H9 (cell line): Measurements from ENCODE around the gene CCDC51. TPM values are rescaled to one million over a fixed set of nuclear protein-coding genes. Genes with fewer than 3 reads are reported as not detected.
A peak's percentile ranks its signal among the peaks of the same experiment; 100 is the strongest.

Source experiments
- DNase-seq: peaks from one replicate; pipeline ENCODE4 v3.0.0-alpha.2; 2017
- H2AFZ ChIP-seq: one replicate; pipeline ENCODE4 v1.6.1; 2013; ENCODE audit warnings: mild to moderate bottlenecking, low read length, control low read depth, moderate library complexity
- H2AK5ac ChIP-seq: 2 replicates; pipeline ENCODE4 v1.6.1; 2013; ENCODE audit warnings: low read length, control low read depth, mixed read lengths; ENCODE audit not compliant: insufficient read length
- H2BK120ac ChIP-seq: one replicate; pipeline ENCODE4 v1.6.1; 2013; ENCODE audit warnings: low read depth, mild to moderate bottlenecking, low read length, control low read depth, inconsistent platforms; ENCODE audit not compliant: poor library complexity, severe bottlenecking
- H2BK12ac ChIP-seq: 2 replicates; pipeline ENCODE4 v1.6.1; 2013; ENCODE audit warnings: low read length, control low read depth, mixed read lengths, low read depth; ENCODE audit not compliant: insufficient read length
- H2BK15ac ChIP-seq: 2 replicates; pipeline ENCODE4 v1.6.1; 2013; ENCODE audit warnings: low read depth, low read length, control low read depth
- H2BK20ac ChIP-seq: one replicate; pipeline ENCODE4 v1.6.1; 2013; ENCODE audit warnings: low read depth, mild to moderate bottlenecking, low read length, control low read depth, inconsistent platforms; ENCODE audit not compliant: poor library complexity, severe bottlenecking
- H2BK5ac ChIP-seq: 2 replicates; pipeline ENCODE4 v1.6.1; 2013; ENCODE audit warnings: low read length, control low read depth, mixed read lengths; ENCODE audit not compliant: insufficient read length
- H3K14ac ChIP-seq: 2 replicates; pipeline ENCODE4 v1.6.1; 2013; ENCODE audit warnings: low read length, control low read depth; ENCODE audit not compliant: insufficient read depth
- H3K18ac ChIP-seq: 2 replicates; pipeline ENCODE4 v1.6.1; 2013; ENCODE audit warnings: low read depth, mild to moderate bottlenecking, mixed read lengths, low read length, control low read depth; ENCODE audit not compliant: insufficient read length
- H3K23ac ChIP-seq: 2 replicates; pipeline ENCODE4 v1.6.1; 2013; ENCODE audit warnings: low read length, control low read depth, mixed read lengths, low read depth; ENCODE audit not compliant: insufficient read length
- H3K23me2 ChIP-seq: 2 replicates; pipeline ENCODE4 v1.6.1; 2013; ENCODE audit warnings: low read depth, mild to moderate bottlenecking, mixed read lengths, low read length, control low read depth; ENCODE audit not compliant: insufficient read length, poor library complexity, severe bottlenecking
- H3K27ac ChIP-seq: 2 replicates; pipeline ENCODE4 v1.5.1; 2013; ENCODE audit warnings: low read length, control low read depth, mixed read lengths, low read depth; ENCODE audit not compliant: insufficient read length
- H3K27me3 ChIP-seq: 2 replicates; pipeline ENCODE4 v1.6.1; 2013; ENCODE audit warnings: low read length, control low read depth, inconsistent platforms; ENCODE audit not compliant: insufficient read depth
- H3K4ac ChIP-seq: 2 replicates; pipeline ENCODE4 v1.6.1; 2013; ENCODE audit warnings: low read depth, mild to moderate bottlenecking, control low read depth, inconsistent platforms, low read length, moderate library complexity
- H3K4me1 ChIP-seq: 2 replicates; pipeline ENCODE4 v1.6.1; 2013; ENCODE audit warnings: low read length, control low read depth, inconsistent platforms; ENCODE audit not compliant: insufficient read depth
- H3K4me2 ChIP-seq: 2 replicates; pipeline ENCODE4 v1.6.1; 2013; ENCODE audit warnings: low read length, control low read depth, mixed read lengths; ENCODE audit not compliant: insufficient read length, insufficient read depth
- H3K56ac ChIP-seq: 2 replicates; pipeline ENCODE4 v1.6.1; 2013; ENCODE audit warnings: low read depth, mild to moderate bottlenecking, mixed read lengths, low read length, control low read depth; ENCODE audit not compliant: insufficient read length
- H3K79me1 ChIP-seq: 2 replicates; pipeline ENCODE4 v1.6.1; 2013; ENCODE audit warnings: low read depth, mild to moderate bottlenecking, moderate library complexity, low read length, control low read depth, inconsistent platforms; ENCODE audit not compliant: insufficient read depth, poor library complexity, severe bottlenecking
- H3K79me2 ChIP-seq: 2 replicates; pipeline ENCODE4 v1.6.1; 2013; ENCODE audit warnings: low read length, control low read depth, inconsistent platforms; ENCODE audit not compliant: insufficient read depth
- H3K9ac ChIP-seq: 2 replicates; pipeline ENCODE4 v1.6.1; 2013; ENCODE audit warnings: low read length, control low read depth, mixed read lengths; ENCODE audit not compliant: insufficient read length; ENCODE audit errors: extremely low read depth
- H3K9me3 ChIP-seq: one replicate; pipeline ENCODE4 v1.6.1; 2013; ENCODE audit warnings: low read depth, low read length, inconsistent platforms; ENCODE audit not compliant: control insufficient read depth
- H3T11ph ChIP-seq: one replicate; pipeline ENCODE4 v1.6.1; 2013; ENCODE audit warnings: mild to moderate bottlenecking, low read length, control low read depth, inconsistent platforms
- H4K20me1 ChIP-seq: one replicate; pipeline ENCODE4 v1.6.1; 2013; ENCODE audit not compliant: control insufficient read depth, insufficient read length, insufficient read depth
- H4K5ac ChIP-seq: 2 replicates; pipeline ENCODE4 v1.6.1; 2013; ENCODE audit warnings: low read depth, mild to moderate bottlenecking, mixed read lengths, low read length, control low read depth; ENCODE audit not compliant: insufficient read length
- H4K8ac ChIP-seq: replicated peaks from 2 replicates; pipeline ENCODE4 v1.6.1; 2013; ENCODE audit warnings: low read length, control low read depth, mixed read lengths, low read depth; ENCODE audit not compliant: insufficient read length
- H4K91ac ChIP-seq: 2 replicates; pipeline ENCODE4 v1.6.1; 2013; ENCODE audit warnings: low read depth, mild to moderate bottlenecking, moderate library complexity, mixed read lengths, low read length, control low read depth; ENCODE audit not compliant: insufficient read length
- H3K27ac Mint-ChIP-seq, 3 experiments: 2 replicates in 2 of 3; 3 replicates in 1 of 3; pipeline ENCODE4 v1.8.0; 2020 to 2021; ENCODE audit warnings: mixed read lengths in 3 of 3, mild to moderate bottlenecking in 1 of 3, moderate library complexity in 1 of 3
- H3K27me3 Mint-ChIP-seq: 2 replicates; pipeline ENCODE4 v1.8.0; 2021; ENCODE audit warnings: low read depth, mild to moderate bottlenecking, moderate library complexity, mixed read lengths
- H3K36me3 Mint-ChIP-seq, 3 experiments: 2 replicates in 2 of 3; 3 replicates in 1 of 3; pipeline ENCODE4 v1.8.0; 2020 to 2021; ENCODE audit warnings: low read depth in 3 of 3, mixed read lengths in 3 of 3; ENCODE audit not compliant: insufficient read depth in 1 of 3
- H3K4me1 Mint-ChIP-seq, 2 experiments: 2 replicates each; pipeline ENCODE4 v1.8.0; 2020; ENCODE audit warnings: mixed read lengths in 2 of 2
- H3K4me3 Mint-ChIP-seq, 2 experiments: 2 replicates in 1 of 2; 3 replicates in 1 of 2; pipeline ENCODE4 v1.8.0; 2020 to 2021; ENCODE audit warnings: mild to moderate bottlenecking in 2 of 2, mixed read lengths in 2 of 2, moderate library complexity in 1 of 2
- H3K9me3 Mint-ChIP-seq, 2 experiments: 2 replicates in 1 of 2; 3 replicates in 1 of 2; pipeline ENCODE4 v1.8.0; 2020; ENCODE audit warnings: mild to moderate bottlenecking in 2 of 2, mixed read lengths in 2 of 2, moderate library complexity in 1 of 2
- WGBS: extraction: QIAGEN DNeasy Blood & Tissue Kit; methylation state at CpG from one replicate; pipeline ENCODE4 v1.1.7; 2013; ENCODE audit warnings: missing lambda C conversion rate, low lambda C conversion rate, mixed read lengths; ENCODE audit not compliant: insufficient read length; ENCODE audit errors: extremely low coverage; 5-methylcytosine and 5-hydroxymethylcytosine counted together
- long read RNA-seq: library from polyadenylated mRNA; unstranded; transcript quantifications from one replicate; pipeline ENCODE4 v2.0.0, GENCODE V29; 2020
- total RNA-seq: library from RNA; stranded (reverse); gene quantifications from 2 replicates; pipeline ENCODE4 v1.2.1, GENCODE V29; 2021
- TF ChIP-seq, protein P1 (sequence below): fragments of 200-600 bp; sonication (generic); conservative IDR thresholded peaks from 3 replicates; pipeline ENCODE4 v1.8.0; 2021; ENCODE audit warnings: antibody characterized with exemption, mild to moderate bottlenecking

CCDC51 gene
- 20.0 and 22.0 TPM in 2 replicates for total RNA-seq
- long read RNA-seq, transcript CCDC51-201 (4 exons, 1,560 nt): major isoform, 70 of 192 reads
- long read RNA-seq, transcript CCDC51-206 (4 exons, 1,461 nt): minor isoform, 65 of 192 reads
- long read RNA-seq, transcript CCDC51-202 (4 exons, 1,385 nt): minor isoform, 10 of 192 reads
- long read RNA-seq, partial matches to known transcripts: 13 of 192 reads
- long read RNA-seq, other reads (novel, unspliced or antisense): 32 of 192 reads

GRCh38 chr3:48439820-48440589, at the start of gene CCDC51, which contains the start of gene TMA7:
TSS of gene CCDC51 (minus strand) at chr3:48440119. CDS start at chr3:48435128, 4,991 bp downstream.
TSS of gene TMA7 (plus strand) at chr3:48440257. CDS start at chr3:48440297, 40 bp downstream.
- Histone ChIP-seq H3T11ph (no peak within 1 kb of the TSS), H2AFZ (peak within 1 kb of the TSS; percentile 33), H4K91ac (no peak within 1 kb of the TSS)

More at GRCh38 chr3:48439820-48440589, at the start of gene CCDC51, which contains the start of gene TMA7:
- Histone ChIP-seq H2AK5ac (no peak within 1 kb of the TSS), H3K9ac (peak within 1 kb of the TSS; percentile 95), H4K5ac (no peak within 1 kb of the TSS), H3K56ac (peak within 1 kb of the TSS; percentile 52), H3K23ac (no peak within 1 kb of the TSS), H2BK120ac (no peak within 1 kb of the TSS), H3K79me2 (peaks cover 5% of the 10 kb centered on the region; the same call in 1 of the 2 replicates), H2BK5ac (no peak within 1 kb of the TSS), H3K27ac (peak within 1 kb of the TSS; percentile 58), H3K4ac (no peak within 1 kb of the TSS), H3K79me1 (peaks cover 5% of the 10 kb centered on the region), H4K20me1 (no peaks in the 10 kb centered on the region), H3K4me2 (peak within 1 kb of the TSS; percentile 90), H3K18ac (peak within 1 kb of the TSS; percentile 81), H3K9me3 (no peaks in the 10 kb centered on the region), H4K8ac (no peak within 1 kb of the TSS), H2BK15ac (no peak within 1 kb of the TSS), H3K14ac (peak within 1 kb of the TSS; percentile 94), H3K4me1 (peaks cover 3% of the 10 kb centered on the region; the same call in 1 of the 2 replicates), H2BK20ac (no peak within 1 kb of the TSS), H3K27me3 (no peaks in the 10 kb centered on the region), H3K23me2 (no peaks in the 10 kb centered on the region), H2BK12ac (no peak within 1 kb of the TSS)
- peaks cover 18 to 49% (median 26%) of the 10 kb centered on the region in 3 experiments; a peak in 6 of 7 replicates for H3K36me3 Mint-ChIP-seq
- no CpG with 5 or more reads among the region's 54 CpGs for WGBS
- H3K4me3 Mint-ChIP-seq: peak within 1 kb of the TSS; percentile 93 to 99
- peaks cover 9 to 19% of the 10 kb centered on the region in 2 experiments for H3K4me1 Mint-ChIP-seq
- TF ChIP-seq, protein P1, sequence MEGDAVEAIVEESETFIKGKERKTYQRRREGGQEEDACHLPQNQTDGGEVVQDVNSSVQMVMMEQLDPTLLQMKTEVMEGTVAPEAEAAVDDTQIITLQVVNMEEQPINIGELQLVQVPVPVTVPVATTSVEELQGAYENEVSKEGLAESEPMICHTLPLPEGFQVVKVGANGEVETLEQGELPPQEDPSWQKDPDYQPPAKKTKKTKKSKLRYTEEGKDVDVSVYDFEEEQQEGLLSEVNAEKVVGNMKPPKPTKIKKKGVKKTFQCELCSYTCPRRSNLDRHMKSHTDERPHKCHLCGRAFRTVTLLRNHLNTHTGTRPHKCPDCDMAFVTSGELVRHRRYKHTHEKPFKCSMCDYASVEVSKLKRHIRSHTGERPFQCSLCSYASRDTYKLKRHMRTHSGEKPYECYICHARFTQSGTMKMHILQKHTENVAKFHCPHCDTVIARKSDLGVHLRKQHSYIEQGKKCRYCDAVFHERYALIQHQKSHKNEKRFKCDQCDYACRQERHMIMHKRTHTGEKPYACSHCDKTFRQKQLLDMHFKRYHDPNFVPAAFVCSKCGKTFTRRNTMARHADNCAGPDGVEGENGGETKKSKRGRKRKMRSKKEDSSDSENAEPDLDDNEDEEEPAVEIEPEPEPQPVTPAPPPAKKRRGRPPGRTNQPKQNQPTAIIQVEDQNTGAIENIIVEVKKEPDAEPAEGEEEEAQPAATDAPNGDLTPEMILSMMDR: no peak
- no peaks in the 10 kb centered on the region for H3K27me3 Mint-ChIP-seq
- H3K27ac Mint-ChIP-seq: peak within 1 kb of the TSS; percentile 98 to 99 (median 99)
- no peaks in the 10 kb centered on the region for H3K9me3 Mint-ChIP-seq
- DNase-seq: peak; percentile 99
